KMS-11 (cell line): Measurements from ENCODE around the gene TEKT5.

Experiments used
- H2AFZ ChIP-seq: fragments of 200-600 bp; sonication (generic); 2 replicates; pipeline ENCODE4 v1.6.1; 2016; ENCODE audit warnings: antibody characterized with exemption, mixed run types, low read depth
- H3K27ac ChIP-seq: fragments of 200-600 bp; sonication (generic); 2 replicates; pipeline ENCODE4 v1.6.1; 2016; ENCODE audit warnings: mild to moderate bottlenecking, mixed run types
- H3K27me3 ChIP-seq: fragments of 200-600 bp; sonication (generic); 2 replicates; pipeline ENCODE4 v1.6.1; 2017; ENCODE audit warnings: mild to moderate bottlenecking, low read depth, mixed run types, moderate library complexity; ENCODE audit not compliant: insufficient read depth
- H3K36me3 ChIP-seq: fragments of 200-600 bp; sonication (generic); 2 replicates; pipeline ENCODE4 v1.6.1; 2017; ENCODE audit warnings: mild to moderate bottlenecking, mixed run types; ENCODE audit not compliant: insufficient read depth
- H3K4me1 ChIP-seq: fragments of 200-600 bp; sonication (generic); 2 replicates; pipeline ENCODE4 v1.6.1; 2016; ENCODE audit warnings: mild to moderate bottlenecking, low read depth, mixed run types; ENCODE audit not compliant: poor library complexity, severe bottlenecking
- H3K4me2 ChIP-seq: fragments of 200-600 bp; sonication (generic); 2 replicates; pipeline ENCODE4 v1.7.0; 2016; ENCODE audit warnings: mild to moderate bottlenecking, mixed run types
- H3K4me3 ChIP-seq: fragments of 200-600 bp; sonication (generic); IDR thresholded peaks from 2 replicates; pipeline ENCODE4 v1.6.1; 2017; ENCODE audit warnings: low read depth, low read length, mixed read lengths; ENCODE audit not compliant: insufficient read depth
- H3K79me2 ChIP-seq: fragments of 200-600 bp; sonication (generic); 2 replicates; pipeline ENCODE4 v1.6.1; 2016; ENCODE audit warnings: low read depth, mixed run types; ENCODE audit not compliant: insufficient read depth
- H3K9ac ChIP-seq: fragments of 200-600 bp; sonication (generic); 2 replicates; pipeline ENCODE4 v1.6.1; 2016; ENCODE audit warnings: mild to moderate bottlenecking, mixed run types
- H4K20me1 ChIP-seq: fragments of 200-600 bp; sonication (generic); 2 replicates; pipeline ENCODE4 v1.6.1; 2016; ENCODE audit warnings: mild to moderate bottlenecking, mixed run types; ENCODE audit not compliant: insufficient read depth
- CTCF ChIP-seq: fragments of 200-600 bp; sonication (generic); conservative IDR thresholded peaks from 2 replicates; pipeline ENCODE4 v1.6.1; 2017; ENCODE audit warnings: low read depth, mild to moderate bottlenecking, antibody characterized with exemption, low read length, moderate library complexity, mixed read lengths

The TEKT5 gene

GRCh38 chr16:10740845-10741208, 46.1 kb upstream of the TEKT5 start:
- Histone ChIP-seq H3K36me3 (no peaks in the 10 kb centered on the region), H3K4me3 (no peak overlapping the region), H3K27ac (no peak overlapping the region), H3K27me3 (no peaks in the 10 kb centered on the region), H2AFZ (no peak overlapping the region), H4K20me1 (no peaks in the 10 kb centered on the region), H3K4me2 (no peak overlapping the region), H3K9ac (no peak overlapping the region), H3K4me1 (peaks cover 77% of the 10 kb centered on the region), H3K79me2 (no peaks in the 10 kb centered on the region)
- TF ChIP-seq CTCF: no peak

GRCh38 chr16:10740000-10740844, 45.5 kb upstream of the TEKT5 start:
- no peaks in the 10 kb centered on the region for H3K79me2 ChIP-seq
- H3K36me3 ChIP-seq: no peaks in the 10 kb centered on the region
- TF ChIP-seq CTCF: no peak
- no peak overlapping the region for H3K4me2 ChIP-seq
- no peaks in the 10 kb centered on the region for H4K20me1 ChIP-seq
- H3K9ac ChIP-seq: no peak overlapping the region
- no peak overlapping the region for H2AFZ ChIP-seq
- no peak overlapping the region for H3K27ac ChIP-seq
- peaks cover 70% of the 10 kb centered on the region for H3K4me1 ChIP-seq
- no peak overlapping the region for H3K4me3 ChIP-seq
- H3K27me3 ChIP-seq: no peaks in the 10 kb centered on the region

GRCh38 chr16:10738231-10739077, 43.7 kb upstream of the TEKT5 start:
- H3K27me3 ChIP-seq: no peaks in the 10 kb centered on the region
- peaks cover 61% of the 10 kb centered on the region for H3K4me1 ChIP-seq
- H2AFZ ChIP-seq: no peak overlapping the region; the same call in 1 of the 2 replicates
- peak overlapping the region; percentile 22 for H3K4me2 ChIP-seq
- TF ChIP-seq CTCF: no peak
- no peak overlapping the region for H3K4me3 ChIP-seq
- H3K27ac ChIP-seq: peak overlapping the region; percentile 54
- H4K20me1 ChIP-seq: no peaks in the 10 kb centered on the region
- no peaks in the 10 kb centered on the region for H3K79me2 ChIP-seq
- H3K36me3 ChIP-seq: no peaks in the 10 kb centered on the region
- H3K9ac ChIP-seq: no peak overlapping the region

- Histone ChIP-seq H3K4me1 (peaks cover 52% of the 10 kb centered on the region), H3K36me3 (no peaks in the 10 kb centered on the region), H3K27me3 (no peaks in the 10 kb centered on the region), H3K4me3 (no peak overlapping the region), H2AFZ (peak overlapping the region; percentile 57; the same call in 1 of the 2 replicates), H3K27ac (peak overlapping the region; percentile 54; the same call in 1 of the 2 replicates), H3K9ac (no peak overlapping the region), H3K79me2 (no peaks in the 10 kb centered on the region), H3K4me2 (peak overlapping the region; percentile 22), H4K20me1 (no peaks in the 10 kb centered on the region)
- TF ChIP-seq CTCF: peak; percentile 99
Observed at GRCh38 chr16:10737068-10737625, 42.4 kb upstream of the TEKT5 start.
